Mesendoderm (in vitro differentiated cells): ENCODE measurements around the gene SMYD3.

Experiments
- DNase-seq: peaks from one replicate; pipeline ENCODE4 v3.0.0; 2013
- H2AK5ac ChIP-seq: 2 replicates; pipeline ENCODE4 v1.6.1; 2013; ENCODE audit warnings: low read length, inconsistent platforms
- H2BK120ac ChIP-seq: 2 replicates; pipeline ENCODE4 v1.6.1; 2013; ENCODE audit warnings: low read depth, mild to moderate bottlenecking, low read length, moderate library complexity, mixed read lengths
- H2BK15ac ChIP-seq: replicated peaks from 2 replicates; pipeline ENCODE4 v1.6.1; 2013; ENCODE audit warnings: low read depth, mild to moderate bottlenecking, moderate library complexity
- H2BK5ac ChIP-seq: 2 replicates; pipeline ENCODE4 v1.6.1; 2013; ENCODE audit warnings: low read length, inconsistent platforms
- H3K18ac ChIP-seq: 2 replicates; pipeline ENCODE4 v1.6.1; 2013; ENCODE audit warnings: mild to moderate bottlenecking, low read length, mixed read lengths
- H3K23ac ChIP-seq: one replicate; pipeline ENCODE4 v1.6.1; 2013; ENCODE audit warnings: low read length
- H3K27ac ChIP-seq: 2 replicates; pipeline ENCODE4 v1.5.1; 2013; ENCODE audit warnings: low read depth, mild to moderate bottlenecking, inconsistent platforms, low read length, moderate library complexity
- H3K27me3 ChIP-seq: 2 replicates; pipeline ENCODE4 v1.6.1; 2013; ENCODE audit warnings: low read length, control low read depth, mild to moderate bottlenecking, inconsistent platforms; ENCODE audit not compliant: insufficient read depth, poor library complexity
- H3K36me3 ChIP-seq: 2 replicates; pipeline ENCODE4 v1.6.1; 2013; ENCODE audit warnings: low read length, inconsistent platforms; ENCODE audit not compliant: control insufficient read depth, insufficient read depth
- H3K4ac ChIP-seq: one replicate; pipeline ENCODE4 v1.6.1; 2013; ENCODE audit warnings: low read depth, mild to moderate bottlenecking, low read length, moderate library complexity
- H3K4me1 ChIP-seq: 2 replicates; pipeline ENCODE4 v1.6.1; 2013; ENCODE audit warnings: low read depth, low read length, inconsistent platforms; ENCODE audit not compliant: control insufficient read depth
- H3K4me2 ChIP-seq: 2 replicates; pipeline ENCODE4 v1.6.1; 2013; ENCODE audit warnings: low read length
- H3K4me3 ChIP-seq: 2 replicates; pipeline ENCODE4 v1.5.1; 2013; ENCODE audit warnings: mild to moderate bottlenecking, low read length
- H3K56ac ChIP-seq: one replicate; pipeline ENCODE4 v1.6.1; 2013; ENCODE audit warnings: low read length
- H3K79me1 ChIP-seq: 2 replicates; pipeline ENCODE4 v1.6.1; 2013; ENCODE audit warnings: low read length, inconsistent platforms
- H3K79me2 ChIP-seq: 2 replicates; pipeline ENCODE4 v1.6.1; 2013; ENCODE audit warnings: mild to moderate bottlenecking, low read length; ENCODE audit not compliant: control insufficient read depth, insufficient read depth
- H3K9ac ChIP-seq: 2 replicates; pipeline ENCODE4 v1.6.1; 2013; ENCODE audit warnings: low read length, inconsistent platforms
- H4K5ac ChIP-seq: one replicate; pipeline ENCODE4 v1.6.1; 2013; ENCODE audit warnings: low read length
- H4K8ac ChIP-seq: one replicate; pipeline ENCODE4 v1.6.1; 2013; ENCODE audit warnings: low read depth, mild to moderate bottlenecking, control low read depth, low read length, moderate library complexity
- whole genome bisulfite sequencing: extraction: QIAGEN DNeasy Blood & Tissue Kit; methylation state at CpG from one replicate; pipeline ENCODE4 v1.1.7; 2013; ENCODE audit warnings: low lambda C conversion rate, missing lambda C conversion rate; ENCODE audit not compliant: insufficient coverage; ENCODE audit errors: extremely low coverage; 5-methylcytosine and 5-hydroxymethylcytosine counted together

Gene SMYD3

DNA sequence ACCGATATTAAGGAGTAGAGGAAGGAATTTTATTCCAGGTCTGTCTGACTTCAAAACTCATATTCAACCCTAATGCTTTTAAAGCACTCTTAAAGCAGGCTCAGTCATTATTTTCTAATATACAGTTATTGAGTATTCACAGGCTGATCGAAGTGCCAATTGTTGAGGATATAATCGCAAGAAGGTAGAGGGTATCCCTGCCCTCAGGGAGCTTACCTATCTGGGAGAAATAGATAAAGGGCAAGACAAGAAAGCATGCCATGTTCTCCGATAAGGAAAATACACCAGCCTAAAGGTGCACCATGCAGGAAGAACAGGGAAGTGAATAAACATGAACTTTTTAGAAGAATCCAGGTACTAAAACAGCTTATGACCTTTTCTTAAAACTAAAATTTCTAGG, 361.2 kb downstream of the SMYD3 start:
- Histone ChIP-seq H3K4me3 (no peak overlapping the region), H2BK5ac (no peak overlapping the region), H3K27ac (no peak overlapping the region), H3K4me2 (no peak overlapping the region), H3K4me1 (no peaks in the 10 kb centered on the region), H4K8ac (no peak overlapping the region), H3K27me3 (no peaks in the 10 kb centered on the region), H3K36me3 (no peaks in the 10 kb centered on the region), H2BK120ac (no peak overlapping the region), H3K9ac (no peak overlapping the region), H3K18ac (no peak overlapping the region), H3K79me2 (no peaks in the 10 kb centered on the region), H3K23ac (no peak overlapping the region), H3K56ac (no peak overlapping the region), H3K4ac (no peak overlapping the region), H2BK15ac (no peak overlapping the region), H4K5ac (no peak overlapping the region), H2AK5ac (no peak overlapping the region), H3K79me1 (no peaks in the 10 kb centered on the region)
- no peak for DNase-seq
- WGBS: no CpG with 5 or more reads among the region's 4 CpGs

DNA sequence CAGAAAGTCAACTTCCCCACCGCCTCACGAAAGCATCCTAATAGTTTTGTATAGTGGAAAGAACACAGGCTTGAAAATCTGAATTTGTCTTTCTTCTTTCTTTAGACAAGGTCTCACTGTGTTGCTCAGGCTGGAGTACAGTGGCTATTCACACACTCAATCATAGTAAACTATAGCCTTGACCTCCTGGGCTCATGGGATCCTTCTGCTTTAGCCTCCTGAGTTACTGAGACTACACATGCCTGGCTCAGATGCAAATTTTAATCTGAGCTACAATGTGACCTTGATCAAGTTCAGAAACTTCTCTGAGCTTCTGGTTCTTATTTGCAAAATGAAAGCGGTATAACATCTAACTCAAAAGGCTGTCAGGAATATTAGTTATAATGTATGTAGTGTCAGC, 362.1 kb downstream of the SMYD3 start:
- Histone ChIP-seq H3K23ac (no peak overlapping the region), H4K8ac (no peak overlapping the region), H3K79me1 (no peaks in the 10 kb centered on the region), H3K56ac (no peak overlapping the region), H4K5ac (no peak overlapping the region), H3K18ac (no peak overlapping the region), H3K9ac (no peak overlapping the region), H2AK5ac (no peak overlapping the region), H3K27me3 (no peaks in the 10 kb centered on the region), H3K4me2 (no peak overlapping the region), H3K36me3 (no peaks in the 10 kb centered on the region), H3K4ac (no peak overlapping the region), H2BK120ac (no peak overlapping the region), H2BK15ac (no peak overlapping the region), H2BK5ac (no peak overlapping the region), H3K4me1 (no peaks in the 10 kb centered on the region), H3K79me2 (no peaks in the 10 kb centered on the region), H3K27ac (no peak overlapping the region), H3K4me3 (no peak overlapping the region)
- no peak for DNase-seq
- WGBS: no CpG with 5 or more reads among the region's 3 CpGs

DNA sequence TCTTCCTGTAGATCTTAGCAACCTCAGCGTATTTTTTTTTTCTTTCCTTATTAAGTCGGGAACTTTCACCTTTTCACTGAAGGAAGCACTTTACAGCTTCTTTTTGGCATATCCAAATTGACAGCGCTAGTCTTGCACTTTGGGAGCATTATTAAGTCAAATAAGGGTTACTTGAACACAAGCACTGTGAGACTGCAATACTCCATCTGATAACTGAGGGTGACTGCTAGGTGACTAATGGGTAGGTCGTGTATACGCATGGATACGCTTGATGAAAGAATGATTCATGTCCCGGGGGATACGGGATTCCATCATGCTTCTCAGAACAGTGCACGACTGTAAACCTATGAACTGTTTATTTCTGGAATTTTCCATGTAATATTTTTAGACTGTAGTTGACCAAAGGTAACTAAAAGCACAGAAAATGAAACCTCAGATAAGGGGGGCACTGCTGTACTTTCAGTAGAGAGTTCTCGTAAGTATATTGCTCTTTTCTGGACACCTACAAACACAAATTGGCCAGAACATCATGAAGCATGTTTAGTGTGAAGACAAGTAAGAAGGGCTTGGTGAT, 364.7 kb downstream of the SMYD3 start:
- no peak overlapping the region for H3K27ac ChIP-seq
- whole genome bisulfite sequencing: no CpG with 5 or more reads among the region's 10 CpGs

DNA sequence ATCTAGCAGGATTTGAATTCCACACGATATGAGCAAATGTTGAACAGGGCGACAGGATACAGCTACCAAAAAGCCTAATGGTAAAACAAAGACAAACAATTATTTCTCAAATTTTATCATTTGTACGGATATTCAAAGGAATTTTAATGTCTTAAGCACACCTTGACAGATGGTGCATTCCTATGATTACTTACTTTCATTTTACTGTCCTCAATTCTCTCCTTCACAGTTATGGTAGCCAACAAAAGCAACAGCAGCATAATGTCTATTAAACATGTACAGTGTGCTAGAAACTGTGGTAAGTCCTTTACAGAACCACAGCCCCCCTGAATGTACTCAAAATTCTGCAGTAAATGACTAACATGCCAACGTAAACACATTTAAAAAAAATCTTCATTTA, 365.8 kb downstream of the SMYD3 start:
- DNase-seq: no peak

More for the DNA sequence above, 364.7 kb downstream of the SMYD3 start:
- Histone ChIP-seq H3K79me1 (no peaks in the 10 kb centered on the region), H3K27me3 (no peaks in the 10 kb centered on the region), H3K18ac (no peak overlapping the region), H3K23ac (no peak overlapping the region), H2BK5ac (no peak overlapping the region), H4K5ac (no peak overlapping the region), H3K4ac (no peak overlapping the region), H3K36me3 (no peaks in the 10 kb centered on the region), H3K9ac (no peak overlapping the region), H2BK15ac (no peak overlapping the region), H3K56ac (no peak overlapping the region), H4K8ac (no peak overlapping the region), H3K4me2 (no peak overlapping the region), H3K4me3 (no peak overlapping the region), H2BK120ac (no peak overlapping the region), H3K79me2 (no peaks in the 10 kb centered on the region), H3K4me1 (no peaks in the 10 kb centered on the region), H2AK5ac (no peak overlapping the region)
- DNase-seq: no peak

DNA sequence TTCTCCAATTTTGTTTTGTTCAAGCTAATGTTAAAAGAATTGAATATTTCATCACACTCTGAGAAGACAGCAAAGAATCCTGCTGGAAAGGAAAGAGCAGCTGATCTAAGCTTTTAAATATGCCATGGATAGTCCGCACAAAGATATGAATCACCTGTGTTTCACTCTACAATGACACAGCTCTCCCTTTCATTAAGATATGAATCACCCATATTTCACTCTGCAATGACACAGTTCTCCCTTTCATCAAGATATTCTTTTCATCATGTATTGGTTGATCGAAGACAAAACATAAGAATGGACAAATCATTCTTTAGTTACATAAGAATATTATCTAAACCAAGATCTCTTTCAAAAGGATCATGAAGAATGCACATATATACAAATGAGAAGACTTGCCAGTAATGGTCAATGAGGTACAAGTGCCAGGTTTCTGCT, 367.3 kb downstream of the SMYD3 start:
- no peak overlapping the region for H3K27ac ChIP-seq
- H3K23ac ChIP-seq: no peak overlapping the region
- H3K27me3 ChIP-seq: no peaks in the 10 kb centered on the region
- no peak overlapping the region for H2AK5ac ChIP-seq
- no peak overlapping the region for H2BK120ac ChIP-seq
- H2BK15ac ChIP-seq: no peak overlapping the region
- no CpG with 5 or more reads among the region's 2 CpGs for WGBS
- H3K36me3 ChIP-seq: no peaks in the 10 kb centered on the region
- H4K5ac ChIP-seq: no peak overlapping the region
- no peaks in the 10 kb centered on the region for H3K4me1 ChIP-seq
- H3K18ac ChIP-seq: no peak overlapping the region
- H2BK5ac ChIP-seq: no peak overlapping the region
- H3K4me3 ChIP-seq: no peak overlapping the region
- no peak overlapping the region for H4K8ac ChIP-seq
- no peak for DNase-seq
- H3K79me1 ChIP-seq: no peaks in the 10 kb centered on the region
- H3K56ac ChIP-seq: no peak overlapping the region
- H3K9ac ChIP-seq: no peak overlapping the region
- no peak overlapping the region for H3K4me2 ChIP-seq
- H3K79me2 ChIP-seq: no peaks in the 10 kb centered on the region
- H3K4ac ChIP-seq: no peak overlapping the region

More for the DNA sequence above, 365.8 kb downstream of the SMYD3 start:
- no peak overlapping the region for H3K18ac ChIP-seq
- H3K4me2 ChIP-seq: no peak overlapping the region
- H3K27me3 ChIP-seq: no peaks in the 10 kb centered on the region
- no peak overlapping the region for H3K27ac ChIP-seq
- no peak overlapping the region for H2BK5ac ChIP-seq
- no peak overlapping the region for H3K9ac ChIP-seq
- H2AK5ac ChIP-seq: no peak overlapping the region
- H3K56ac ChIP-seq: no peak overlapping the region
- H4K8ac ChIP-seq: no peak overlapping the region
- H3K4me3 ChIP-seq: no peak overlapping the region
- H3K4me1 ChIP-seq: no peaks in the 10 kb centered on the region
- no peak overlapping the region for H3K23ac ChIP-seq
- H2BK120ac ChIP-seq: no peak overlapping the region
- 100% methylated on average over 1 of the region's 4 CpGs for WGBS
- no peak overlapping the region for H3K4ac ChIP-seq
- no peaks in the 10 kb centered on the region for H3K36me3 ChIP-seq
- H4K5ac ChIP-seq: no peak overlapping the region
- no peaks in the 10 kb centered on the region for H3K79me2 ChIP-seq
- H2BK15ac ChIP-seq: no peak overlapping the region
- H3K79me1 ChIP-seq: no peaks in the 10 kb centered on the region

DNA sequence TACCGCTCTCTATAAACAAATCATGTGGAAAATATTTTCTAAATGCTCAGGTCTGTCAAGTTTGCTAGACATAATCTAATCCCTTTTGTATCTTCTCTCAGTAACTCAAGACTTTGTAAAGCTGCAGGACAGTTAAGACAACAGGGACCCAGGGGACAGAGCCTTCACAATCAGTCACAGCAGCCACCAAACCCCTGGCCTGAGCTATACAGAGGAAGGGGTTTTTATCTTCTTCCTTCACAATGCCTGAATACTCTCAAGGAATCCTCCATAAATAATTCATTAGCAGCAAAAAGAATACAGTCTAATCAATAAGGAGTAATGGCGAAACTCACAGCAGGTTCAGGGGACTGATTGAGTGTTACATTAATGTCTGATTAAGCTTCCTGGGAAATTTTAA, 368.3 kb downstream of the SMYD3 start:
- H3K36me3 ChIP-seq: no peaks in the 10 kb centered on the region
- no peak overlapping the region for H2BK120ac ChIP-seq
- H3K4me1 ChIP-seq: no peaks in the 10 kb centered on the region
- no peak overlapping the region for H3K18ac ChIP-seq
- no peak overlapping the region for H4K5ac ChIP-seq
- no peak overlapping the region for H3K27ac ChIP-seq
- no peak overlapping the region for H2BK15ac ChIP-seq
- H3K4ac ChIP-seq: no peak overlapping the region
- no peak for DNase-seq
- H3K23ac ChIP-seq: no peak overlapping the region
- no CpG with 5 or more reads among the region's 2 CpGs for WGBS
- H3K4me3 ChIP-seq: no peak overlapping the region
- H3K9ac ChIP-seq: no peak overlapping the region
- H3K4me2 ChIP-seq: no peak overlapping the region
- no peaks in the 10 kb centered on the region for H3K79me2 ChIP-seq
- H3K79me1 ChIP-seq: no peaks in the 10 kb centered on the region
- no peak overlapping the region for H2AK5ac ChIP-seq
- no peak overlapping the region for H3K56ac ChIP-seq
- H3K27me3 ChIP-seq: no peaks in the 10 kb centered on the region
- peak overlapping the region; percentile 13 for H4K8ac ChIP-seq
- no peak overlapping the region for H2BK5ac ChIP-seq
